Right renal cortex interstitium (tissue), 3 donors: ENCODE measurements around the gene PROM2. TPM values are rescaled to one million over a fixed set of nuclear protein-coding genes. Genes with fewer than 3 reads are reported as not detected.

Source experiments
- DNase-seq, 3 donors: peaks; one replicate each; pipeline ENCODE4 v3.0.0-alpha.2; 2013; ENCODE audit warnings: low read depth in 3 of 3, low spot score in 2 of 3
- polyA plus RNA-seq, 3 donors: library from polyadenylated mRNA; unstranded; fragments of 120-200 nt; gene quantifications; one replicate each; pipeline ENCODE4 v1.2.1, GENCODE V29; 2013; ENCODE audit not compliant: insufficient read length in 3 of 3

The PROM2 gene
- polyA plus RNA-seq, 3 donors, result 22.8 to 34.5 (median 31.0) TPM

DNA sequence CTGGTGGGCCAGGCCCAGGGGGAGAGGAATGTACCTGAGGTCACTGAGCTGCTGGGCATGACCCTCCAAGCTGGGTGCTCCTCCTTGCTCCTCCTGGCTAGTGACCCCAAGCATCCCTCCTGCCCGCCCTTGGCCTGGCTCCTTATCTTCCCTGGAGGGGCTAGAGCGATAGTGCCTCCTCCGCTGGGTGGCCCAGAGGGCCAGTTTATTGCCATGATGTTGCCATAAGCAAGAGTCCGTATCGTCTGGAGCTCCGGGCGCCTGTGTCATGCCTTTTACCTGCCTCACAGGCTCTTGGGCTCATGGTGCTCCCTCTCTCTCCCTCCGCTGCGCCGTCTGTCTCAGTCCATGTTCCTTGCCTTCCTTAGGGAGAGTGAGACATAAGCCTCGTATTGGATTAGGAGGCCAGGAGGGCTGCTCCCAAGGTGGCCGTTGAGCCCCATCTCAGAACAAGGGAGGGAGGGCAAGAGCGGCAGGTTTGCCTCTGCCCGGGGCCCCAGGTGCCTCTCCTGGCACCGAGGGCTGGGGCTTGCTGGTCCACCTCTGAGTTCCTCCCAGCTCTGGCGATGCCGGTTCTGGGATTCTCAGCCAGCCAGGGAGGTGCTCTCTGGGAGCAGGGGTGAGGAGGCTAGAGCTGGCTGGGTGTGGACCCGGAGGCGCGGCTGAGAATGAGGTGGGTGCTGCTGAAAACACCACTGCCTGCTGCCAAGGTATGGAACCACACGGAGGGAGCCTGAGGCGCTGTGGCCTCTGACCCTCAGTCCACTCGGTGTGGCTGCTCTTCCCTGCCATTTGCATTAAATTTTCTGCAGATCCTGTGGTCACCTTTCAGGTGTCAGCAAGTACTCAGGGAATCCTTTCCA, 45.5 kb downstream of the PROM2 start:
- no peak for DNase-seq

DNA sequence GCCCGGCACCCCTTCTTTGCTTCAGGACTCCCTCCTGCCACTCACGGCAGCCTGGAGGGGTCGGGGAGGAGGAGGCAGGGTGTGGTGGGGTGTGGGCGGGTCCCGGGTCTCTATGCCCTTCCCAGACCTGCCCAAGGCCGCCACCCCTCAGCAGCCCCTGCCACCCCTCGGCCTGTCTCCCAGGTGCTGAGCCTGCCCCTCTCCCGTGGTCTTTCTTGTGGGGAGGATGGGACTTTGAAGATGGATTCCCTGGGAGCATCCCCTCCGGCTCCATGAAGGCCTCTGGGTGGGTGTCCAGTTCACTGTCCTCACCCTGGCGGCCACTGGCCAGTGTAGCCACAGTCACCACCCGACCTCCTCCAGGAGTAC, 46.1 kb downstream of the PROM2 start:
- no peak for DNase-seq

DNA sequence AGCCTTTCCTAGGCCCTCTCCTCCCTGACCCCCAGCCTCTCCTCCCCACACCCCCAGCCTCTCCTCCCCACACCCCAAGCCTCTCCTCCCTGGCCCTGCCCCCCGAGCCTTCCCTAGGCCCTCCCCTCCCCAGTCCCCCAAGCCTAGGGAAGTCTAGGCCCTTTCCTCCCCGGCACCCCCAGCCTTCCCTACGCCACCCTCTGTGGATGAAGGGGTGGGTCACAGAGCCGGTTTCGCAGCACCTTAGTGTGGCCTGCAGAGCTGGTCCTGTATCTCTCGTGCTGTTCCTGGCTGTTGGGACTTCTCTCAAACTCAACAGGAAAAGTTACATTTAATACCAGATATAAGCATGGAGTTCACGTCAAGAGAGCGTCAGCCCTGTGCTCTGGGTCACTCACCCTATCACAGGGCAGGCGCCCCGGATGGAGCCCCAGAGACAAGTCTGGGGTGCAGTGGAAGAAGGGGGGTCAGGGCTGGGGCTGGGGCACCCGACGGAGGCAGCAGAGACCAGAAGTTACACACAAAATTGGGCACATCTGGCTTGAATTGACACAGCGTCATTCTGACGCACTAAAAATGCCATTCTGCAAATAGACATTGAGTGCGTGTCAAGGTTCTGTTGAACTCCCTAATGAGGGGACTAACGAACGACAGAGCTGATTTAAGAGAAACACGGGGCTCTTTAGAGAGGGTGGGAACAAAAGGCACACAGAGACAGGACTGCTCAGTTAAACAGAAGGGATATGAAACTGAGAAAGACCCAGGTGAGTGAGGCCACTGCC, 46.9 kb downstream of the PROM2 start:
- DNase-seq, result no peak

DNA sequence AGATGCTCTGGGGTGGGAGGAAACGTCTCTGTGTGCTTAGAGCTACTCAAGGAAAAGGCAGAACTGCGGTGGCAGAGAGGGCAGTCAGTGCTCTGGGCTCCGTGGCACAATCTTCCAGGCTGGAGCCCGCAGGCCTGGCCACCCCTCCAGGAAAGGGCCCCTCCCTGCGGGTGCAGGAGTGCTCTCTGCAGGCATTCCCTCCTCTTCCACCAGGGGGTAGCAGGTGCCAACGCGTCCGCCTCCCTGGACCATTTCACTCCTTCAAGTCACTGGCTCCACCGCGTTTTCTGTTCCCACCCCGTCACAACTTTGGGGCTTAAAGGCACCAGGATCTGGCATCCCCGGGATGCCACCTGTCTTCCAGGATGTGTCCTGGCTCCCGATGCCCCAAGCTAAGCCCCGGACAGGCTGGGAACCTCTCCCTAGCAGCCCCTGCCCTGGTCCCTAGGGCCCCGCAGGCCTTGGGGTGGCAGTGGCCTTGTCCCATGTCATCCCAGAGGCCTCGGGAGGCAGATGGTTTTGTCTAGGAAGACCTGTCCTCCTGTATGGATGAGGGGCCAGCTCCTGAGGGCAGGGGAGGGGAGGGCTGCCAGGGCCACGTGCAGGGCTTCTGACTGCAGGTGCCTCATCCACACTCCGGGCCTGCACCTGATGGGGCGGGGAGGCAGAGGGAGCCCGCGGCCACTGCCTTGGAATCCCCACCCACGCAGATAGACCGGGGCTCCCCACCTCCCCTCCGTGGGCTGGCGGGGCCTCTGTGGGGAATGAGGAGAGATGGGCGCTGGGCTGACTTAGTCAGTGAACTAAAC, 49.3 kb downstream of the PROM2 start:
- no peak for DNase-seq

DNA sequence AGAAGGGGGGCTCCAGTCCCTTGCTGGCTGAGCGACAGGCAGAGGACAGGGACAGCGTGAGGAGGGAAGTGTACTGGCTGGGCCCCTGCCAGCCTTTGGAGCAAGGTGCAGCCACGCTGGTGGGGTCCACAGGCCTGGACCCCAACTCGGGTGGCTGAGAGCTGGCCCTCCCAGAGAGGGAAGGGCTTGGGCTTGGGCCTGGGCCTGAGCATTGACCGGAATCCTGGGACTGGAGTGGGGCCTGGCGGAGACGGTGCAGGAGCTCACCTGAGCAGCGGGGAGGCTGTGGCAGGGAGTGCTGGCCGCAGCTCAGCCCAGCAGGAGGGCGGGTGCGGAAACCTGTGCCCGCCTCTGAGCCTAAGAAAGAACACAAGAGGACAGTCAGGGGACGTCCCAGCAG, 50.8 kb downstream of the PROM2 start:
- no peak for DNase-seq

DNA sequence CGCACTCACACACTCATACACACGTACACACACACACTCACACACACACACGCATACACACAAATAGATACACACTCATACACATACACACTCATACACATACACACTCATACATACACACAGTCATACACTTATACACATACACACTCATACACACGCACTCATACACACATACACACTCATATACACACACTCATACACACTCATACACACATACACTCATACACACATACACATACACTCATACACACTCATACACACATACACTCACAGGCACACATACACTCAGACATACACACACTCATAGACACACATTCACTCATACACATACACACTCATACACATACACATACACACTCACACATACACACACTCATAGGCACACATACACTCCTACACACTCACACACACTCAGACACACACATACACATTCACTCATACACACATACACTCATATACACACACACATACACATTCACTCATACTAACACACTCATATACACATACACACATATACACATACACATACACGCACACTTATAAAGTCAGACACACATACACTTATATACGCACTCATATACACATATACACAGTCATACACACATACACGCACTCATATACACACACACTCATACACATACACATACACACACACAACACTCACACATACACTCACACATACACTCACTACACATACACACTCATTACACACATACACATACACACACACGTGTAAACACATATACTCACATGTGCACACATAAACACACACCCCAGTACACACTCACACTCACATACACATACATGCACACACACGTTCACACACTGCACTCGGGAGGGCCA, 51.6 kb downstream of the PROM2 start:
- no peak for DNase-seq

DNA sequence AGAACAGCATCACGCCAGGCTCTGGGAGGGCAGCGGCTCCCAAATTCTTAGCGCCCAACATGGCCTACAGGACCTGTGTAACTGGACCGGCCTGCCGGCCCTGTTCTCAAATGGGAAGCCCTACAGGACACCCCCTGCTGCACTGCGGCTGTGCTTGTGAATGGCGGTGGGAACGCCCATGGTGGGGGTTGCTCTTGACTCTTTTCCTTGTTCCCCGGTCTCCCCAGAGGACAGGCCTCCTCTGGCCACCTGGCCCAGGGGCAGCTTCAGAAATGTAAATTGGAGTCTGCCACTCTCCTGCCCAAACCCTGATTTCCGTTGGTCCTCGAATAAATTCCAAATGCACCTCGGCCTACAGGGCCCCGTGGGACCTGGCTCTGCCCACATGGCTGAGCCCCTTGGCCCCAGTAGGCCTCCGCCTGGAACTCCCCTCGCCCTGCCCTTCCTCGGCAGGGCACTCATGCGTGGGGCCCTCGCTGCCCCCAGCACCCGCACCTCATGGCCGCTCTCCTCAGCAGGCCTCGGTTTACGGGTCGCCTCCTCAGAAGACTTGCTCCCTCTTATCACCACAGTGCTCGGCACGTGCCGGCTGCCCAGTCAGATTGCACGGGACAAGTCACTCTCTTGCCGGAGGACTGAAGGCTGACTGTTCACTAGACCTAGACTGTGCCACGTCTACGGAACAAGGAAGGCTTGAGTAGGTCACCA, 52.3 kb downstream of the PROM2 start:
- no peak for DNase-seq

DNA sequence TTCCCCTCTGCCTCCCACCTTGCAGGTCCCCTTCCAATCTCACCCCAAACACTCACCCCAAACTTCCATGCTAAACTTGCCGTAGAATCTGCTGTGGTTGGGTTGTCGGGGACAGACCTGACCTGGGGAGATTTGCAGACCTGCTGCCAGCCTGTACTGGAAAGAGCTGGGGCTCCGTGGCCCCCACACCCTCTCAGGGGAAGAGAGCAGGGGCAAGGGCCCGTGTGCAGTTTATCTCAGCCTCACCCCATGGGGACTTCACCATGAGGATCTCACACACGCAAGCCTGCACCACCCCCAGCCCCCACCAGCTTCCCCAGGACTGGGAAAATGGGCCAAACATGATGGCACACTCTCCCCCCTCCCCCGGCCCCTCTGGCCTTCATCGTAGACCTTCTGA, 53.6 kb downstream of the PROM2 start:
- DNase-seq, result no peak

DNA sequence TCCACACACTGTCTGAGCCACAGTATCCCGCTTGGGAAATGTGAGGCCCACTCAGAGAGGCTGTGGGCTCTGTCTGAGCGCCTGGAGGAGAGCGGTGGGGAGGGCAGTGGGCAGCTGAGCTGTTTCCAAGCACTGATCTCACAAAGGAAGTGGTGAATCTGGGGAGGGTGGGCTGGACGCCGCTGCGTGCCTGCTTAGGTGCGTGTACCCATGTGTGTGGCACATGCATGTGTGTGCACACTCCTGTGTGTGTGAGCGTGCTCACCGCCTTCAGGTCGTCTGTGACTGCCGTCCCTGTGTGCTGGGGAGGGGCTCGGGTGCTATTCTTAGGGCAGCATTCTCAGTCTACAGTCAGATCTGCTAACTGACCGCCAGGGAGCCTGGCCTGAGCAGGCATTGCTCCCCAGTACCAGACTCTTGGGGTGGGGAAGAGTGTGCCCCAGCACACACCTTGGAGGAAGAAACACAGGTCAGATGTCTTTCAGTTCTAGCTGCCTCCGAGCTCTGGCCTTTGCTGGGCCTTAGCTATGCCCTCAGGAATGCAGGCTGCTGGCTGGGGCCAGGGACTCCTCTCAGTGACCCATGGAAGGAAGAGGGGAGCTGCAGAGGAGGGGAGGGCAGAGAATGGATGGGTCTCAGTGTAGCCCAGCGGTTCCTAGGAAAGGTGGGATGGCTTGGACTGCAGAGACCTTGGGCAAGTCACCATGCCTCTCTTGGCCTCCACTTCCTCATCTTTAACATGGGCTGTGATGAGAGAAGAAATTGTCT, 54.3 kb downstream of the PROM2 start:
- DNase-seq, result no peak

DNA sequence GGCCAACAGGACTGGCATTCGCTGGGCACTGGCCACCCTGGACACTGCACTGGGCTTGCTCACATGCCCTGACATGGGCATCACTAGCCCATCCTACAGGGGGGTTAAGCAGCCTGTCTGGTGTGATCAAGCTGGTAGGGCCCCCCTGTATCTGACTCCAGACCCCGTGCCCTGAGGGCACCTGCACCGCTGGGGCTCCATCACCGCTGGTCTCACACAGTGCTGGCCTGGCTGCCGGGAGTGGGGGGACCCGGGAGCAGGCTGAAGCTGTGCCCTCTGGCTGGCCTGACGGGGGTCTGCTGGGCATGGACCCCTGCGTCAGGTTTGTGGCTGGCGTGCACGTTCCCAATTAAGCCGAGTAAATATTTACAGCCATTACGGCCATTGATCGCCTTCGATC, 55.2 kb downstream of the PROM2 start:
- no peak for DNase-seq

DNA sequence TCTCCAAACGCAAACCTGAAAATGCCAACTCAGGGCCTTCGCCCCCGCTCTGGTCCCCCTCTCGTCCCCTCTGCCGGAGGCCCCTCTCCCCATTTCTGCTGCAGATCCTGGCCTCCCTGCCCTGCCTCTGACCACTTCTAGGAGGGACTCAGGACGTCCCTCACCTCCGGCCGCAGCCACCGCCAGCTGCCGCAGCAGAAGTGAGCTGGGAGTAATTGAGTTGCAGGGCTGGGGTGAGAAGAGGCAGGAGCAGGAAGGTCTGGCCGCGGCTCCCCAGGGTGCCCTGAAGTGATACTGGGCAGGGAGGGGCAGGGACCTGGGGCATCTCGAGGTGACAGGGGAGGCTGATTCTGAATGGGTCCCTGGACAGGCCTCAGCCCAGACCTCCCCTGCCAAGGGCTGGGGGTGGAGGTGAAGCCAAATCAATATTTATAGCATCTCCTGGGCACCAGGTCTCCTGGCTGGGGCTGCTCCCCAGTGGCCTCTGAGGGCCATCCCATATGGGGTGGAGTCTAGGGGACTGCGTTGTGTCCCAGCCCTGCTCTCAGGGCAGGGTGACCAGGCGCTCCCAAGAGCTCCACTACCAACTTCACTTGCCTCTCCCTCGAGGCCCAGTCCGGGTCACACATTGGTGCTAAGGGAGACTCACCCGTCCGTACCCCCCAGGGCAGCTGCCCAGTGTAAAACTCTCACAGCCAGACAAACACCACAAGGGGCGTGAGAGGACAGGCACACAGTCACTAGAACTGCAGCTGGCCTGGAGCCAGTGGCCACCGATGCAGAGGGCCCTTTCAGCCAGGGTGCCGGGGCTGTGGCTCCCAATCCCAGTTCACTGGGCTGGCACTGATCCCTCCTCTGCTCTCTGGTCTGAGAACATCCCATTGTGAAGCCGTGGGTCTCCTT, 55.9 kb downstream of the PROM2 start:
- DNase-seq, result no peak

DNA sequence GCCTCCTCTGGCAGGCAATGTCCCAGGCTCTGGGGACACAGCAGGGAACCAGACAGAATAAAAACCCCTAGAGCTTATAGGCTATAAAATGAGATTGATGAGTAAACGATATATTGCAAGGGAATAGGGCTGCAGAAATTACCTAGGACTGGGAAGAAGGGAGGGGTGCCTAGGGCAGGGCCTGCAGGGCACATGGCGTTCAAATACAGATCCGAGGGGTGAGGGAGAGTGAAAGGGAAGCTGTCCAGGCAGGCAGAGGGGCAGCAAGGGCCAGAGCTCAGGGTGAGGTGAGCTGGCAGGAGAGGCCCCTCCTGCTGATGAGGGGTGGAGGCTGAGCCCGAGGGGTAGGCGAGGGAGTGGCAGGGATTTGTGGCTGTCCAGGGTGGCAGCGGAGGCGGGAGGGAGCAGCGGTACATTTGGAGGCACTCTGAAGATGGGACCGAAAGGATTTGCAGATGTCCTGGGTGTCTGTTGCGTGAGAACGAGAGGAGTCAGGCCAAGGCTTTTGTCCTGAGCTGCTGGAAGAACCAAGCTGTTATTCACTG, 56.6 kb downstream of the PROM2 start:
- no peak for DNase-seq

DNA sequence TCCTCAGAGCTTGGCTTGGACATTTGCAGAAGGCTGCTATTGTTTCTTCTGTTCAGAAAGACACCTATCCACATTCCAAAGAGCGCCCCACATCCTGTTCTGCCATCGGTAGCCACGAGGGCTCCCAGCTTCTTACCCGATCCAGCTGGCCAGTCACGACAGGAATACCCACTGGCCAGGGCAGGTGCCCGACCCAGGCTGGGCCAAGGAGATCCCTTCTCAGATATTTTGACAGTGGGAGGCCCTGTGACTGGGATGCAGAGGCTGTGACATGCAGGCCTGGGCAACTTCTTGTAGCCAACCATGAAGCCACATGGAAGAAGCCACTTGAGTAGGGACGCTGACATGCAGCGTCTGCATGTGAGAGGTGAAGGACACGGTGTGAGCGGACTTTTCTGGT, 57.4 kb downstream of the PROM2 start:
- DNase-seq, result no peak

DNA sequence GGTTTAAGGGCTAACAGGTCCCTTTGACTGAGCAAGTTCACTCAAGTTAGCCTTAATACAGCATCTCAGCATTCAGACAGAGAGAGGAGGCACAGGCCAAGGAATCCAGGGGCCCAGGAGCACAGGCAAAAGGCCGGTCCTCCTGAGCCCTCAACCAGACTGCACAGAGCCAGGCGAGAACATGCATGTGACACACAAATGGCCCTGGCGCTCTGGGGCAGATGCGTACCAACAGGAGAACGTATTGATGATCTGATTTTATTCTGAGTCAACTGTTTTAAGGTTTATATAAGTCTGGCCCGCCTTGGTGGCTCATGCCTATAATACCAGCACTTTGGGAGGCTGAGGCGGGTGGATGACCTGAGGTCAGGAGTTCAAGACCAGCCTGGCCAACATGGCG, 57.8 kb downstream of the PROM2 start:
- no peak for DNase-seq

DNA sequence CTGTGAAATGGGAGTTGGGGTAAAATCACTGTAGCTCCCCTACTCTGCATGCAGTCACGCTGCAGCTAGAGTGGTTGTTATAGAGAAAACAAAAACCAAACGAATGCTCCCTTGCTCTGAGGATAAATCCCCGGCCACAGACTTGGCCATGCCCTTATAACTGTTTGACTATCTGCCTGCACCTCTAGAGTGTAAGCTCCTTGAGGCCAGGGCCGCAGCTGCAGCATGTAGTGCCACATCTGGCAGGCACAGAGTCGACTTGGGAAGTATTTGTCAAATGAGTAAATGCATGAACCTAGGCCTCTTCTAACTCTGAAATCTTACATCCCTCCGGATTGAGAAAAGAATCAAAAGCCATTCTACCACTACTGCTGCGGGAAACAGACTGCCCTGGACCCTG, 58.8 kb downstream of the PROM2 start:
- DNase-seq, result no peak

DNA sequence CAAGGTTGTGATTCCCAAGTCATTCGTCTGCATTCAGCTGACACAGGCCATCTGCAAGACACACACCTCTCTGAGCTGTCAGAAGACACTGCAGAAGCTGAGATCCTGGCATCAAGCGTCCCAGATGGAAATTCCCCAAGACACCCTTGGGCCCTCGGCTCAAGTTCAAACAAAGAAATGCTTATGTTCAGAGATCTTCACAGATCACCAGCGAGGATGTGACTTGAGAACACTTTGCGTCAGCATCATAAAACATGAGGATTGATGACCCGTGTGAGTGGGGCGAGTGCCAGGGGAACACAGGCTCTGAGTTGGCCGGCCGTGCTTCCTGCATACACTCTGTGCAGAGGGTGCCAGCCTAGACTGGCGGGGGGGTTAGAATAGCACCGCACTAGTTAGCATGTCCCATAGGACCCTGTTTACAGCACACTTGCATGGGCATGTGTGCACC, 59.7 kb downstream of the PROM2 start:
- DNase-seq, result peak; percentile 73 to 91 (median 75)

DNA sequence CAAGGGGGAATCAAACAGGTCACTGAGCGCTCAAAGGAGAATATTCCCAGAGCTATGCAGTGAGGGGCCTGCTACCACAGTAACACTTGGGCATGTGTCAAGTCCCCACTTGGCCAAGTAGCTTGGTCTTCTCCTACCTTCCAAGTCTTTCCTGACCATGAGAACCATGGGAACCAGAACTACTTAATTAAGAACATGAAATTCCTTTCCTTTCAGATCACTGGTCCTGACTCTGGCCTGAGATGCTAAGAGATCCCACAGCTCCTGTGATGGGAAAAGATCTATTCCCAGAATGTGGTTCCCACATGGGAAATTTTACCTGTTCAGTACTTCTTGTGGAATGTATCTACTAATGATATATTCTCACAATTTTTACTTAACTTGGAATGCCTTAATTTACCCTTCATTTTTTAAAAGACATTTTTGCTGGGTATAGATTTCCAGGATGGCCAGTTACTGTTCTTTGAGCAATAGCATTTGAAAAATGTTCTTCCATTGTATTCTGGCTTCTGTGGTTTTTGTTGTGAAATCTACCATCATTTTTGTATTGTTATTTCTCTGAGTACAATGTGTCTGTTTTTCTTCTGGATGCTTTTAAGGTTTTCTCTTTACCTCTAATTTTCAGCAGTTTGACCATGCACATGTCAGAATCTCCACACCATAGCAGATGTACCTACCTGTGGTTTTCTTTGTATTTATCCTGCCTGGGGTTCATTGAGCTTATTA, 60.8 kb downstream of the PROM2 start:
- DNase-seq, result no peak
